GM21529 (cell line): Measurements from ENCODE around the gene KRT8.

Source experiments
- ATAC-seq: cut with Tn5 transposase; IDR thresholded peaks from one replicate; pipeline ENCODE4 v1.9.1; 2021; ENCODE audit not compliant: unreplicated experiment

KRT8 gene

GRCh38 chr12:52849511-52849910 lies 55.4 kb downstream of the KRT8 start:
- no peak for ATAC-seq

- no peak for ATAC-seq
These were observed 56.1 kb downstream of the KRT8 start, which contains the start of gene KRT78 for GRCh38 chr12:52848661-52849255. Gene KRT78, minus strand, starts transcription at chr12:52848994. Its CDS starts 64 bp downstream, at chr12:52848930.

GRCh38 chr12:52847335-52848102 lies 57.4 kb downstream of the KRT8 start:
- no peak for ATAC-seq
